ENCODE results near the gene NEK5. TPM values are rescaled to one million over a fixed set of nuclear protein-coding genes. Genes with fewer than 3 reads are reported as not detected.
A peak's percentile ranks its signal among the peaks of the same experiment; 100 is the strongest.

NEK5 gene
- total RNA-seq, 2 donors from 2014 or later = 1.4 to 1.8 TPM

DNA sequence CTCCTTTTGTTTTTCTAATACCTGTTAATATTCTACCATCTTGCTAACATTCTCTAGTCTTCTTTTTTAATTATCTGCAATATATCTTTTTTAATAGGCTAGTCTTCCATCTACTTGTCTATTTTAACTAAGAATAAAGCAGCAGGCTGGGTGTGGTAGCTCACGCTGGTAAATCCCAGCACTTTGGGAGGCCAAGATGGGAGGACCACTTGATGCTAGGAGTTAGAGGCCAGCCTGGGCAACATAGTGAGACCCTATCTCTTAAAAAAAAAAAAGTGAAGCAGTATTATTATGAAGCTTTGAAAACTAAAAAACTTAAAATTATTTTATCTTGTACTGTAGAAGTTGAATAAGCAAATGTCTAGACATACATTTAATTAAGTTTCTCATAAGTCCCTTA lies 101.0 kb downstream of the NEK5 start:
- no peaks in the 10 kb centered on the region for H3K27me3 Mint-ChIP-seq (ENCODE audit: insufficient read depth)
- H3K9me3 Mint-ChIP-seq = peaks cover 46% of the 10 kb centered on the region
- WGBS, 2 experiments (ENCODE audit: insufficient coverage in 1 of 2, insufficient read length in 1 of 2) = 100% methylated on average over 1 of the region's 1 CpG
- H3K27ac Mint-ChIP-seq = no peak overlapping the region
- peaks cover 72% of the 10 kb centered on the region for H3K9me3 ChIP-seq (ENCODE audit: control insufficient read depth, low read length)
- no peak overlapping the region for H3K4me3 ChIP-seq (ENCODE audit: low read length)
- peaks cover 82% of the 10 kb centered on the region for H3K36me3 ChIP-seq (ENCODE audit: control insufficient read depth, insufficient read depth, low read length)
- H3K4me1 ChIP-seq (ENCODE audit: control insufficient read depth, insufficient read depth, low read length) = no peaks in the 10 kb centered on the region
- H3K27me3 ChIP-seq (ENCODE audit: control insufficient read depth, insufficient read depth, low read length, poor library complexity, severe bottlenecking) = no peaks in the 10 kb centered on the region
- H3K4me1 Mint-ChIP-seq = no peaks in the 10 kb centered on the region
- TF ChIP-seq, protein P1, sequence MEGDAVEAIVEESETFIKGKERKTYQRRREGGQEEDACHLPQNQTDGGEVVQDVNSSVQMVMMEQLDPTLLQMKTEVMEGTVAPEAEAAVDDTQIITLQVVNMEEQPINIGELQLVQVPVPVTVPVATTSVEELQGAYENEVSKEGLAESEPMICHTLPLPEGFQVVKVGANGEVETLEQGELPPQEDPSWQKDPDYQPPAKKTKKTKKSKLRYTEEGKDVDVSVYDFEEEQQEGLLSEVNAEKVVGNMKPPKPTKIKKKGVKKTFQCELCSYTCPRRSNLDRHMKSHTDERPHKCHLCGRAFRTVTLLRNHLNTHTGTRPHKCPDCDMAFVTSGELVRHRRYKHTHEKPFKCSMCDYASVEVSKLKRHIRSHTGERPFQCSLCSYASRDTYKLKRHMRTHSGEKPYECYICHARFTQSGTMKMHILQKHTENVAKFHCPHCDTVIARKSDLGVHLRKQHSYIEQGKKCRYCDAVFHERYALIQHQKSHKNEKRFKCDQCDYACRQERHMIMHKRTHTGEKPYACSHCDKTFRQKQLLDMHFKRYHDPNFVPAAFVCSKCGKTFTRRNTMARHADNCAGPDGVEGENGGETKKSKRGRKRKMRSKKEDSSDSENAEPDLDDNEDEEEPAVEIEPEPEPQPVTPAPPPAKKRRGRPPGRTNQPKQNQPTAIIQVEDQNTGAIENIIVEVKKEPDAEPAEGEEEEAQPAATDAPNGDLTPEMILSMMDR (conservative IDR thresholded peaks at IDR 0.05) = no peak
- DNase-seq = no peak
- H3K27ac ChIP-seq (ENCODE audit: low read depth, low read length) = no peak overlapping the region
- H3K4me3 Mint-ChIP-seq = no peak overlapping the region
- H3K9ac ChIP-seq (ENCODE audit: extremely low read depth, low read length, poor library complexity, severe bottlenecking) = no peak overlapping the region
- H3K36me3 Mint-ChIP-seq (ENCODE audit: low read depth) = peaks cover 81% of the 10 kb centered on the region

GRCh38 chr13:52026246-52026626 lies 102.6 kb downstream of the NEK5 start:
- Mint-ChIP-seq H3K36me3 (ENCODE audit: low read depth) (peaks cover 82% of the 10 kb centered on the region), H3K27me3 (ENCODE audit: insufficient read depth) (no peaks in the 10 kb centered on the region), H3K9me3 (peaks cover 46% of the 10 kb centered on the region), H3K4me1 (no peaks in the 10 kb centered on the region), H3K4me3 (no peak overlapping the region), H3K27ac (no peak overlapping the region)
- Histone ChIP-seq H3K4me1 (ENCODE audit: control insufficient read depth, insufficient read depth, low read length) (no peaks in the 10 kb centered on the region), H3K4me3 (ENCODE audit: low read length) (no peak overlapping the region), H3K27ac (ENCODE audit: low read depth, low read length) (no peak overlapping the region), H3K9me3 (ENCODE audit: control insufficient read depth, low read length) (peaks cover 72% of the 10 kb centered on the region), H3K36me3 (ENCODE audit: control insufficient read depth, insufficient read depth, low read length) (peaks cover 86% of the 10 kb centered on the region), H3K27me3 (ENCODE audit: control insufficient read depth, insufficient read depth, low read length, poor library complexity, severe bottlenecking) (no peaks in the 10 kb centered on the region), H3K9ac (ENCODE audit: extremely low read depth, low read length, poor library complexity, severe bottlenecking) (no peak overlapping the region)
- TF ChIP-seq, protein P1 (conservative IDR thresholded peaks at IDR 0.05) = peak; percentile 51
- peak; percentile 54 for DNase-seq
- WGBS, 2 experiments (ENCODE audit: insufficient coverage in 1 of 2, insufficient read length in 1 of 2) = 94 to 97% methylated on average over 3 of the region's 3 CpGs

DNA sequence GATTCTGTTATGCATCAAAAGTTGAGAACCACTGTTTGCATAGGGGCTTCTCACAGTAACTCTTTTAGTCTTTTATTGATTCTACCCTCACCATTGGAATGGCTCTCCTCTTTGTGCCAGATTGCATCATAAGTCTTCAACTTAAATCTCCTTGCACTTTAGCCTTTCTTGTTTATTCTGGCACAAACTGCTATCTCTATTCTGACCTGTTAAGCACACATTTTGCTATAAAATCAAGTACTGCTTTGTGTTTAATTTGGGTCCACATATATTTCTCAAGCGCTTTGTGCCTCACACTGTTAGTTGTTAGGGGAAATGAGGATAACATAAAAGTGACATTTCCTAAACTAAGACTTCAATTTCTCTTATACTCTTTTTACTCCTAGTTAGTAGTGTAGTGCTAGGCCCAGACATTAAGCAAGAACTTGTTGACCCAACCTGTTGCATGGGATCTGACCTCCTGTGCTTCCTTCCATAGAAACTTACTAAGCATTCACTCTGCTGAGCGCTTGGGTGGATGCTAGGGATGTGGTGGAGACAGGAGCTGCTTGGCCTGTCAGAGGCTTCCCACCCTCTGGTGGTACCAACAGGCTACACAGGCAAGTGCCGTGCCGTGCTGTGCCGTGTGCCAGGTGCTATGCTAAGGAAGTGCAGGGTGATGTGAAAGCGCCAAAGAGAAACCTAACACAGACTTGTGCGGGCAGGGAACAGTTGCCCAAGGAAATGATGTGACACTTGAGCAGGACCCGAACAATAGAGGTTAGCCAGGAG lies 103.2 kb downstream of the NEK5 start:
- Mint-ChIP-seq H3K4me1 (no peaks in the 10 kb centered on the region), H3K27ac (no peak overlapping the region), H3K9me3 (peaks cover 43% of the 10 kb centered on the region), H3K27me3 (ENCODE audit: insufficient read depth) (no peaks in the 10 kb centered on the region), H3K4me3 (no peak overlapping the region), H3K36me3 (ENCODE audit: low read depth) (peaks cover 83% of the 10 kb centered on the region)
- peaks cover 67% of the 10 kb centered on the region for H3K9me3 ChIP-seq (ENCODE audit: control insufficient read depth, low read length)
- H3K9ac ChIP-seq (ENCODE audit: extremely low read depth, low read length, poor library complexity, severe bottlenecking) = no peak overlapping the region
- no peaks in the 10 kb centered on the region for H3K4me1 ChIP-seq (ENCODE audit: control insufficient read depth, insufficient read depth, low read length)
- WGBS, 2 experiments (ENCODE audit: insufficient coverage in 1 of 2, insufficient read length in 1 of 2) = 96 to 100% methylated on average over 4 to 7 of the region's 8 CpGs
- no peak for DNase-seq
- no peak overlapping the region for H3K4me3 ChIP-seq (ENCODE audit: low read length)
- TF ChIP-seq, protein P1 (conservative IDR thresholded peaks at IDR 0.05) = no peak
- H3K27me3 ChIP-seq (ENCODE audit: control insufficient read depth, insufficient read depth, low read length, poor library complexity, severe bottlenecking) = no peaks in the 10 kb centered on the region
- peaks cover 86% of the 10 kb centered on the region for H3K36me3 ChIP-seq (ENCODE audit: control insufficient read depth, insufficient read depth, low read length)
- H3K27ac ChIP-seq (ENCODE audit: low read depth, low read length) = no peak overlapping the region
